ENCODE results near the gene RGP1. TPM values are rescaled to one million over a fixed set of nuclear protein-coding genes. Genes with fewer than 3 reads are reported as not detected.

The RGP1 gene
- total RNA-seq, 2 donors from 2014 or later: 52.0 to 53.9 TPM

DNA sequence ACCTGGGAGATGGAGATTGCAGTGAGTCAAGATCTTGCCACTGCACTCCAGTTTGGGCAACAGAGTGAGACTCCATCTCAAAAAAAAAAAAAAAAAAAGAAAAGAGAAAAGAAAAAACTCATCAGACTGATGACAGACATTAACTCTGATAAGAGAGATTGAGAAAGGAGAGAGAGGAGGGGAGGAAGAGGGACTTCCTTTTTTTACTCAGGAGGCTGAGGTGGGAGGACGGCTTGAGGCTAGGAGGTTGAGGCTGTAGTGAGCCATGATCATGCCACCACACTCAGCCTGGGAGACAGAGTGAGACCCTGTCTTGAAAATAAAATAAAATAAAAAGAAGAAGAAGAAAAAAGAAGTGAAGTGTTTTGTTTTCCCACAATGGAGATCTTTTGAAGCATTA lies 14.7 kb downstream of the RGP1 start:
- Histone ChIP-seq H3K36me3 (no peaks in the 10 kb centered on the region), H3K9ac (ENCODE audit: low read depth in 2 of 2, low read length in 2 of 2) (no peak overlapping the region), H3K4me1 (no peaks in the 10 kb centered on the region), H3K9me3 (no peaks in the 10 kb centered on the region), H3K27me3 (no peaks in the 10 kb centered on the region), H3K4me3 (no peak overlapping the region), H3K27ac (no peak overlapping the region)
- intact Hi-C loops (cut with DNase I): no loop called here
- TF ChIP-seq, protein P1, sequence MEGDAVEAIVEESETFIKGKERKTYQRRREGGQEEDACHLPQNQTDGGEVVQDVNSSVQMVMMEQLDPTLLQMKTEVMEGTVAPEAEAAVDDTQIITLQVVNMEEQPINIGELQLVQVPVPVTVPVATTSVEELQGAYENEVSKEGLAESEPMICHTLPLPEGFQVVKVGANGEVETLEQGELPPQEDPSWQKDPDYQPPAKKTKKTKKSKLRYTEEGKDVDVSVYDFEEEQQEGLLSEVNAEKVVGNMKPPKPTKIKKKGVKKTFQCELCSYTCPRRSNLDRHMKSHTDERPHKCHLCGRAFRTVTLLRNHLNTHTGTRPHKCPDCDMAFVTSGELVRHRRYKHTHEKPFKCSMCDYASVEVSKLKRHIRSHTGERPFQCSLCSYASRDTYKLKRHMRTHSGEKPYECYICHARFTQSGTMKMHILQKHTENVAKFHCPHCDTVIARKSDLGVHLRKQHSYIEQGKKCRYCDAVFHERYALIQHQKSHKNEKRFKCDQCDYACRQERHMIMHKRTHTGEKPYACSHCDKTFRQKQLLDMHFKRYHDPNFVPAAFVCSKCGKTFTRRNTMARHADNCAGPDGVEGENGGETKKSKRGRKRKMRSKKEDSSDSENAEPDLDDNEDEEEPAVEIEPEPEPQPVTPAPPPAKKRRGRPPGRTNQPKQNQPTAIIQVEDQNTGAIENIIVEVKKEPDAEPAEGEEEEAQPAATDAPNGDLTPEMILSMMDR (IDR thresholded peaks at IDR 0.05): no peak
- DNase-seq: no peak

DNA sequence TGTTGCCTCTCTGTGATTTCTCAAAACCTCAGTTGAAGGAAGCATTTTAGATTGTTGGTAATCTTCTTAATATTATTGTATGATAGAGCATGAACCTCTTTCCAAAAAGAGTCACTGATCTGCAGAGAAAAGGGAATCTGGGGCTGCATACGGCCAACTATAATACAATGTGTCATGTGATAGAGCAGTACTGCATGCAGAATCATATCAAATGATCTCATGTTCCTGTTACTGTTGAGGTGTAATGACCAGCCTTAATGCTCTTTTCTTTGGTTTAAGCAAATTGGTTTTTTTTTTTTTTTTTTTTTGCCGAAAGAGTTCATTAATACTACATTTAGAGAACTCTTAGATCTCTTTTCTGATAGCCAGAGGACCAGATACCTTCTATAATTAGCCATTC lies 17.9 kb downstream of the RGP1 start:
- Histone ChIP-seq H3K9ac (ENCODE audit: low read depth in 2 of 2, low read length in 2 of 2) (no peak overlapping the region), H3K4me3 (no peak overlapping the region), H3K4me1 (peaks cover 14% of the 10 kb centered on the region), H3K36me3 (no peaks in the 10 kb centered on the region), H3K9me3 (no peaks in the 10 kb centered on the region), H3K27ac (no peak overlapping the region), H3K27me3 (no peaks in the 10 kb centered on the region)
- TF ChIP-seq, protein P1 (IDR thresholded peaks at IDR 0.05): no peak
- intact Hi-C loops (cut with DNase I): no loop called here
- no peak for DNase-seq

DNA sequence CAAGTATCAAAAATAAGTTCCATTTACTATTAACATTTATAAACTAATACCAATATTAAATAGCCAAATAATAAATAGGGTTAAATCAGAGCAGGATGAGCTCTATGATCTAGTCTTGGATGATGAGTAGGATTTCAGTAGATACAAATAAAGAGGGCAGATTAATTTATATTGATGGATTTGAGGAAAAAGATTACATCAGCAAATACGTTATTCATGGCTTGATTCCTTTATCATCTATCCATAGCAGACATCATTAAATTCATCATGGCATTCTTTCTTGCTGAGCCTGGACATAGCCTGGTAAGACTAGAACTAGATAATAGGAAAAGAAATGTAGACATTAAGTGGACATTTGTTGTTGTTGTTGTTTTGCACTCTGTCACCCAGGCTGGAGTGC lies 18.4 kb downstream of the RGP1 start:
- Histone ChIP-seq H3K9me3 (no peaks in the 10 kb centered on the region), H3K4me3 (no peak overlapping the region), H3K27me3 (no peaks in the 10 kb centered on the region), H3K36me3 (no peaks in the 10 kb centered on the region), H3K4me1 (peaks cover 14% of the 10 kb centered on the region), H3K27ac (no peak overlapping the region), H3K9ac (ENCODE audit: low read depth in 2 of 2, low read length in 2 of 2) (no peak overlapping the region)
- no peak for DNase-seq
- TF ChIP-seq, protein P1 (IDR thresholded peaks at IDR 0.05): no peak
- intact Hi-C loops (cut with DNase I): no loop called here

DNA sequence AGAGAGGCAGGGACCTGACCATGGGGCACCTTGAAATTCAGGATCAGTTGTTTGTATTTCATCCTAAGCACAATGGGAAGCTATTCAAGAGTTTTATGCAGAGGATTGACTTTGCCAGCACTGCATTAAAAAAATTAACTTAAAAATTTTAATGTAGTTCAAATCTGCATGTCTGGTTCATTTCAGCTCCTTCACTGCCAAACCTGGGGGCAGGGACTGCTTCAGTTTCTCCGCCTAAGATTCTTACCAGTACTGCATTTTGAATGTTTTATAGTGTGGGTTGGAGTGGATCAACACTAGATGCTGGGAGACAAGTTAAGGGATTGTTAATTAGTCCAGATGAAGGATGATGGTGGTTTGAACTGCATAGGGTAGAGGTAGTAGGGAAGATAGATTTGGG lies 20.7 kb downstream of the RGP1 start:
- TF ChIP-seq, protein P1 (IDR thresholded peaks at IDR 0.05): no peak

DNA sequence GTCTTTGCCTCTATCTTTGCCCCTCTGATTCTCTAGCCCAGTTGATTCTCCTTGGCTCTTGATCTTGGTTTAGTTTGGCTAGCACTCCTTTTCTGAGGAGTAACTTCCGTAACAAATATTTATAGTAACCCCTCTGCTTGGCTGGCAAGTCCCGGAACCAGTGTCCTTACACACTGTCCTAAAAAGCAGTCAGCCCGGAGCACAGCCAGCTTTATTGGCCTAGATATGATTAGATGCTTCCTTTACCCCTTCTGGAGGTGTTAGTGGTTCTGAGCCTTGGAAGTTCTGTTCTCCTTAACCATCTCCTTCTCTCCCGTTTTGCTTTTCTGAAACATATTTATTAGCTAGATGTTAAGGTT lies 22.0 kb downstream of the RGP1 start:
- H3K9me3 ChIP-seq: no peaks in the 10 kb centered on the region
- DNase-seq: peak; percentile 52
- TF ChIP-seq, protein P1 (IDR thresholded peaks at IDR 0.05): no peak
- intact Hi-C loops (cut with DNase I): no loop called here
- peak overlapping the region; percentile 77 for H3K27ac ChIP-seq
- no peaks in the 10 kb centered on the region for H3K27me3 ChIP-seq
- peak overlapping the region in 1 of 2 donors; percentile 57 for H3K9ac ChIP-seq (ENCODE audit: low read depth in 2 of 2, low read length in 2 of 2)
- H3K4me3 ChIP-seq: no peak overlapping the region
- H3K4me1 ChIP-seq: peaks cover 14% of the 10 kb centered on the region
- no peaks in the 10 kb centered on the region for H3K36me3 ChIP-seq

More for the DNA sequence above, 20.7 kb downstream of the RGP1 start:
- Histone ChIP-seq H3K27ac (no peak overlapping the region), H3K36me3 (no peaks in the 10 kb centered on the region), H3K9ac (ENCODE audit: low read depth in 2 of 2, low read length in 2 of 2) (no peak overlapping the region), H3K4me3 (no peak overlapping the region), H3K9me3 (no peaks in the 10 kb centered on the region), H3K27me3 (no peaks in the 10 kb centered on the region), H3K4me1 (peaks cover 14% of the 10 kb centered on the region)
- intact Hi-C loops (cut with DNase I): no loop called here
- DNase-seq: no peak

DNA sequence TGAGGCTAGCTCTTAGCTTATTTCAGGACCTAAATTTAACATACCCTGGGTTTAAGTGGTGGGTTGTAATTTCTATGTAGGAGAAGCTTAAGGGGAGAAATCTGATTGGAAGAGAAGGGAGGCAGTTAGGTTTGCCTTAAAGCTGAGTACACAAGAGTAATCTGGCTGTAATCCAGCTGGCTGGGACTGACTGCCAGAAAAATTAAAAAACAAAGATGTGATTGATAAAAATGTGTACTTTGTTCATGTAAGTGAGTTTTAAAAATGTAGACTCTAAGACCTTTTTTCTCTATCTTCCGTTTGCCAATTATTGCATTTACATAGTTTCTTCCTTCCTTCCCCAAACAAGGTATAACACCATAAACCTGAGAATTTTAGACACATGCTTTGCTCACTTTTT lies 22.4 kb downstream of the RGP1 start:
- peak overlapping the region in 1 of 2 donors; percentile 57 for H3K9ac ChIP-seq (ENCODE audit: low read depth in 2 of 2, low read length in 2 of 2)
- no peak overlapping the region for H3K4me3 ChIP-seq
- H3K27me3 ChIP-seq: no peaks in the 10 kb centered on the region
- DNase-seq: peak; percentile 71
- TF ChIP-seq, protein P1 (IDR thresholded peaks at IDR 0.05): no peak
- intact Hi-C loops (cut with DNase I): no loop called here
- H3K4me1 ChIP-seq: peaks cover 14% of the 10 kb centered on the region
- no peaks in the 10 kb centered on the region for H3K36me3 ChIP-seq
- peak overlapping the region; percentile 77 for H3K27ac ChIP-seq
- H3K9me3 ChIP-seq: no peaks in the 10 kb centered on the region

All from colonic mucosa (tissue), 4 donors.